ENCODE measurements around the gene ADPGK.

DNA sequence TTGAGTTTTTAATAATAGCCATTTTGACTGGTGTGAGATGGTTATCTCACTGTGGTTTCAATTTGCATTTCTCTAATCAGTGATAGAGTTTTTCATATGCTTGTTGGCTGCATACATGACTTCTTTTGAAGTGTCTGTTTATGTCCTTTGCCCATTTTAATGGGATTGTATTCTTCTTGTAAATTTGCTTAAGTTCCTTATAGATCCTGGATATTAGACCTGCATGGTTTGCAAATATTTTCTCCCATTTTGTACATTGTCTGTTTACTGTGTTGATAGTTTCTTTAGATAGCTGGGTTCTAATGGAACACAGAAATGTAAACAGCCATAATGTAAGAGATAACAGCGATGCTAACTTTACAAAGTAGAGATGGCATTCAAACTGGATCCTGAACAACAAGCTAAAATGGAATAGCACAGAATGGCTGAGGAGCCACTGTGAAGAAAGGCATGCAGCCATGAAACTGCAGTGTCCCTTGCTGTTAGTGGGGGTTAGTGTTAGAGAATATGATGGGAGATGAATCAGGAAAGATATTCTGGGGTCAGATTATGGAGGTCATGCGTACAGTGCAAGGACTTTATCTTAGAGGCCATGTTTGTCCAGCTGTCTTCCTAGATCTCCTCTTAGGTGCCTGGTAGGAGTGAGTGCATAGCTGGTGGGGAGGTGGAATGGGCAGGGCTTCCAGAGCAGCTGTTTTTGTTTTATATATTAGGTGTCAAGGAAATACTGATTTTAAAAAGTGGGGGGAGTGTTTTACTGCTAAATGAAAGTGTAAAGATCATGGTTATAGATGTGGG, 49.4 kb downstream of the ADPGK start:
- TF ChIP-seq, protein P1, sequence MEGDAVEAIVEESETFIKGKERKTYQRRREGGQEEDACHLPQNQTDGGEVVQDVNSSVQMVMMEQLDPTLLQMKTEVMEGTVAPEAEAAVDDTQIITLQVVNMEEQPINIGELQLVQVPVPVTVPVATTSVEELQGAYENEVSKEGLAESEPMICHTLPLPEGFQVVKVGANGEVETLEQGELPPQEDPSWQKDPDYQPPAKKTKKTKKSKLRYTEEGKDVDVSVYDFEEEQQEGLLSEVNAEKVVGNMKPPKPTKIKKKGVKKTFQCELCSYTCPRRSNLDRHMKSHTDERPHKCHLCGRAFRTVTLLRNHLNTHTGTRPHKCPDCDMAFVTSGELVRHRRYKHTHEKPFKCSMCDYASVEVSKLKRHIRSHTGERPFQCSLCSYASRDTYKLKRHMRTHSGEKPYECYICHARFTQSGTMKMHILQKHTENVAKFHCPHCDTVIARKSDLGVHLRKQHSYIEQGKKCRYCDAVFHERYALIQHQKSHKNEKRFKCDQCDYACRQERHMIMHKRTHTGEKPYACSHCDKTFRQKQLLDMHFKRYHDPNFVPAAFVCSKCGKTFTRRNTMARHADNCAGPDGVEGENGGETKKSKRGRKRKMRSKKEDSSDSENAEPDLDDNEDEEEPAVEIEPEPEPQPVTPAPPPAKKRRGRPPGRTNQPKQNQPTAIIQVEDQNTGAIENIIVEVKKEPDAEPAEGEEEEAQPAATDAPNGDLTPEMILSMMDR (conservative IDR thresholded peaks at IDR 0.05; ENCODE audit: low read depth, low read length) = no peak
- no peak for TF ChIP-seq EZH2 (IDR thresholded peaks at IDR 0.05; ENCODE audit: borderline replicate concordance, low read depth, low read length, poor library complexity, severe bottlenecking)

All from A673 (cell line).